ENCODE data around the gene BCAS1.

GRCh38 chr20:53939572-53940359, 130.6 kb downstream of the BCAS1 start:
- TF ChIP-seq CTCF (IDR thresholded peaks at IDR 0.05 in 2 of 3, conservative IDR thresholded peaks at IDR 0.05 in 1 of 3; ENCODE audit: control insufficient read depth in 2 of 3, extremely low read depth in 1 of 3, insufficient read depth in 1 of 3, low read depth in 3 of 3, low read length in 3 of 3), result peak; percentile 70 to 96 (median 83)
- TF ChIP-seq SIX5 (IDR thresholded peaks at IDR 0.05; ENCODE audit: low read depth, low read length, severe bottlenecking), result no peak
- no peak for TF ChIP-seq POLR2A (IDR thresholded peaks at IDR 0.05; ENCODE audit: low read depth, low read length)
- no peak for TF ChIP-seq MAX (IDR thresholded peaks at IDR 0.05; ENCODE audit: low read depth, low read length)
- no peak for TF ChIP-seq MYC (IDR thresholded peaks at IDR 0.05; ENCODE audit: insufficient read depth, insufficient read length, insufficient replicate concordance, low read length, severe bottlenecking)
